A549 (cell line): Measurements from ENCODE around the gene GPD2. TPM values are rescaled to one million over a fixed set of nuclear protein-coding genes. Genes with fewer than 3 reads are reported as not detected.

Source experiments
- ATAC-seq, 2 experiments: fragments of 200-7000 bp in 1 of 2; fragments of >200 bp in 1 of 2; cut with Nextera tagmentation in 1 of 2; cut with Tn5 transposase in 1 of 2; 3 replicates each; pipeline versions ENCODE4 v1.8.0 to v1.9.1; 2018 to 2020; ENCODE audit warnings: mild to moderate bottlenecking in 1 of 2, moderate library complexity in 1 of 2
- CTCF ChIA-PET: fragments of 300-600 bp; sonication (Branson Sonifier 250); formaldehyde crosslinking; extraction: SDS; loops from one replicate; lab custom pipeline; 2021; ENCODE audit warnings: antibody characterized with exemption, inconsistent platforms; lab: Yijun Ruan, JAX
- POLR2A ChIA-PET: fragments of 350-600 bp; formaldehyde crosslinking; extraction: SDS; loops from one replicate; lab custom pipeline; 2021; ENCODE audit warnings: antibody characterized with exemption, inconsistent platforms; lab: Yijun Ruan, JAX
- DNase-seq, 2 experiments: peaks; one replicate each; pipeline versions ENCODE4 v3.0.0 to v3.0.0-alpha.2; 2011 to 2016; ENCODE audit warnings: low read depth in 1 of 2, low spot score in 1 of 2
- FAIRE-seq: peaks from 2 replicates; lab custom pipeline; 2011; peaks lifted over from hg19 to GRCh38; lab: Jason Lieb, UNC
- H3K27ac ChIP-seq, 2 experiments: fragments of >200 bp; sonication (Bioruptor Twin); formaldehyde crosslinking; 3 replicates each; pipeline ENCODE4 v1.5.1; 2016 to 2017
- H3K4me1 ChIP-seq: fragments of >200 bp; sonication (Bioruptor Twin); formaldehyde crosslinking; 3 replicates; pipeline ENCODE4 v1.6.1; 2016
- H3K4me2 ChIP-seq: fragments of >200 bp; sonication (Bioruptor Twin); formaldehyde crosslinking; 3 replicates; pipeline ENCODE4 v1.6.1; 2016
- H3K4me3 ChIP-seq: fragments of >200 bp; sonication (Bioruptor Twin); formaldehyde crosslinking; 3 replicates; pipeline ENCODE4 v1.5.1; 2016
- H3K9me3 ChIP-seq: fragments of >200 bp; sonication (Bioruptor Twin); formaldehyde crosslinking; 3 replicates; pipeline ENCODE4 v1.6.1; 2016
- CBX8 ChIP-seq: fragments of 200-600 bp; sonication (generic); IDR thresholded peaks from 2 replicates; pipeline ENCODE4 v1.6.1; 2016
- CHD2 ChIP-seq: fragments of 150-350 bp; IDR thresholded peaks from 2 replicates; pipeline ENCODE4 v1.6.1; 2014; ENCODE audit warnings: low read length; ENCODE audit not compliant: partially characterized antibody
- EHF ChIP-seq: fragments of 250-450 bp; sonication (Bioruptor Pico); IDR thresholded peaks from 2 replicates; pipeline ENCODE4 v1.5.0; 2020; ENCODE audit warnings: mild to moderate bottlenecking
- ESRRA ChIP-seq: fragments of 150-350 bp; IDR thresholded peaks from 2 replicates; pipeline ENCODE4 v1.6.1; 2014; ENCODE audit warnings: mild to moderate bottlenecking, low read length, borderline replicate concordance
- FOSL2 ChIP-seq, 2 experiments: fragments of 450-650 bp in 1 of 2; fragments of >200 bp in 1 of 2; sonication (Bioruptor Twin) in 1 of 2; formaldehyde crosslinking; IDR thresholded peaks; 2 replicates each; pipeline versions ENCODE4 v1.5.0 to v1.6.1; 2016 to 2020; ENCODE audit warnings: mild to moderate bottlenecking in 1 of 2, moderate library complexity in 1 of 2
- HDAC2 ChIP-seq: fragments of 200-600 bp; sonication (generic); IDR thresholded peaks from 2 replicates; pipeline ENCODE4 v1.6.1; 2016
- HES2 ChIP-seq: fragments of >200 bp; sonication (Bioruptor Twin); formaldehyde crosslinking; IDR thresholded peaks from 2 replicates; pipeline ENCODE4 v1.6.1; 2016
- JUNB ChIP-seq: fragments of >200 bp; sonication (Bioruptor Twin); formaldehyde crosslinking; IDR thresholded peaks from 2 replicates; pipeline ENCODE4 v1.6.1; 2016
- MAFK ChIP-seq: fragments of 450-650 bp; IDR thresholded peaks from 2 replicates; pipeline ENCODE4 v1.6.1; 2014; ENCODE audit not compliant: partially characterized antibody
- NR3C1 ChIP-seq: fragments of >200 bp; sonication (Bioruptor Twin); formaldehyde crosslinking; IDR thresholded peaks from 3 replicates; pipeline ENCODE4 v1.6.1; 2017
- PBX3 ChIP-seq: IDR thresholded peaks from 2 replicates; pipeline ENCODE4 v1.6.1; 2012
- RFX5 ChIP-seq: fragments of 450-650 bp; IDR thresholded peaks from 2 replicates; pipeline ENCODE4 v1.7.1; 2014; ENCODE audit warnings: antibody characterized with exemption, mild to moderate bottlenecking, moderate library complexity
- RNF2 ChIP-seq: fragments of 200-600 bp; sonication (generic); IDR thresholded peaks from 2 replicates; pipeline ENCODE4 v1.6.1; 2016; ENCODE audit warnings: low read depth, mild to moderate bottlenecking, antibody characterized with exemption, moderate library complexity, borderline replicate concordance
- SREBF2 ChIP-seq: fragments of 450-650 bp; IDR thresholded peaks from 2 replicates; pipeline ENCODE4 v1.6.1; 2014; ENCODE audit warnings: mild to moderate bottlenecking, moderate library complexity
- TP53 ChIP-seq: fragments of 250-450 bp; sonication (Bioruptor Pico); IDR thresholded peaks from 2 replicates; pipeline ENCODE4 v1.5.0; 2021; ENCODE audit warnings: mild to moderate bottlenecking, moderate library complexity
- WGBS: methylation state at CpG from one replicate; pipeline ENCODE4 v1.1.6; 2017; ENCODE audit errors: missing lambda C conversion rate; 5-methylcytosine and 5-hydroxymethylcytosine counted together
- polyA plus RNA-seq, 4 experiments: library from polyadenylated mRNA; depleted of rRNA in 3 of 4; stranded (reverse); fragments of >200 nt; fragmentation: RNase III in 1 of 4; extraction: RNeasy Plus Mini Kit Qiagen cat#74134 plus additional on column Dnase treatment in 1 of 4; gene quantifications; 2 replicates in 3 of 4; 3 replicates in 1 of 4; pipeline ENCODE4 v1.2.3, GENCODE V29; 2011 to 2017
- TF ChIP-seq, protein P1 (sequence below): fragments of >200 bp; sonication (Bioruptor Twin); formaldehyde crosslinking; IDR thresholded peaks from 3 replicates; pipeline ENCODE4 v1.5.1; 2016
- TF ChIP-seq, protein P2 (sequence below): fragments of 450-650 bp; IDR thresholded peaks from 2 replicates; pipeline ENCODE4 v1.6.1; 2014; ENCODE audit warnings: antibody characterized with exemption
- TF ChIP-seq, protein P3 (sequence below): fragments of 250-450 bp; sonication (Bioruptor Pico); IDR thresholded peaks from 2 replicates; pipeline ENCODE4 v1.5.0; 2021; ENCODE audit warnings: mild to moderate bottlenecking, moderate library complexity, borderline replicate concordance
- TF ChIP-seq, protein P4 (sequence below): fragments of >200 bp; sonication (Bioruptor Twin); formaldehyde crosslinking; IDR thresholded peaks from 3 replicates; pipeline ENCODE4 v1.6.1; 2016
- TF ChIP-seq, protein P5 (sequence below): IDR thresholded peaks from 2 replicates; pipeline ENCODE4 v1.6.1; 2012

GPD2 gene
- polyA plus RNA-seq, 2 of the 4 experiments (the other 2 are of a cell fraction): 26.6 to 39.6 TPM

DNA sequence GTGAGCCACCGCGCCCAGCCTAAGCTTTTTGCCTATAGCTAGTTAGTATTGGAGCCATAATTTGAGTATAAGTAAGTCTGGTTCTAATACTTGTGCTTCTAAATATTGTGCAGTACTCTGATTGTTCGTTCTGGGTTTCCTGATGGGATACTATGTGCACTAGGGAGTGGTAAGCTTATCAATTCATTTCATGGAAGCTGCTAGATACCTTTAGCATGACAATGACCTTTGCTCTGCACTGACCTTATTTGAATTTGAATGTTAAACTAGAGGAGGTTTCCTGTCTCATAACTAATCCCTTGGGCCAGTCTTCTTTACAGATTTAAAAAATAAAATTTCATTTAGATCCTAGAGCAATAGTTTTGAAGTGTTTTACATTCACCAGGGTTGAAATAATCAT, 125.1 kb downstream of the GPD2 start:
- no peak for FAIRE-seq
- H3K4me2 ChIP-seq: no peak overlapping the region
- no peak for ATAC-seq
- H3K27ac ChIP-seq: no peak overlapping the region
- POLR2A ChIA-PET: no interaction called here
- CTCF ChIA-PET: no interaction called here
- no peak for TF ChIP-seq FOSL2 (IDR thresholded peaks at IDR 0.05)
- no peak for TF ChIP-seq FOSL2 (CRISPR knock-in tag; IDR thresholded peaks at IDR 0.05)
- TF ChIP-seq ESRRA: no peak
- TF ChIP-seq, protein P1, sequence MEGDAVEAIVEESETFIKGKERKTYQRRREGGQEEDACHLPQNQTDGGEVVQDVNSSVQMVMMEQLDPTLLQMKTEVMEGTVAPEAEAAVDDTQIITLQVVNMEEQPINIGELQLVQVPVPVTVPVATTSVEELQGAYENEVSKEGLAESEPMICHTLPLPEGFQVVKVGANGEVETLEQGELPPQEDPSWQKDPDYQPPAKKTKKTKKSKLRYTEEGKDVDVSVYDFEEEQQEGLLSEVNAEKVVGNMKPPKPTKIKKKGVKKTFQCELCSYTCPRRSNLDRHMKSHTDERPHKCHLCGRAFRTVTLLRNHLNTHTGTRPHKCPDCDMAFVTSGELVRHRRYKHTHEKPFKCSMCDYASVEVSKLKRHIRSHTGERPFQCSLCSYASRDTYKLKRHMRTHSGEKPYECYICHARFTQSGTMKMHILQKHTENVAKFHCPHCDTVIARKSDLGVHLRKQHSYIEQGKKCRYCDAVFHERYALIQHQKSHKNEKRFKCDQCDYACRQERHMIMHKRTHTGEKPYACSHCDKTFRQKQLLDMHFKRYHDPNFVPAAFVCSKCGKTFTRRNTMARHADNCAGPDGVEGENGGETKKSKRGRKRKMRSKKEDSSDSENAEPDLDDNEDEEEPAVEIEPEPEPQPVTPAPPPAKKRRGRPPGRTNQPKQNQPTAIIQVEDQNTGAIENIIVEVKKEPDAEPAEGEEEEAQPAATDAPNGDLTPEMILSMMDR: no peak
- TF ChIP-seq EHF (CRISPR knock-in tag): no peak
- TF ChIP-seq CBX8: no peak
- TF ChIP-seq RNF2: no peak
- TF ChIP-seq, all 56 proteins: peak for 0
- no peaks in the 10 kb centered on the region for H3K4me1 ChIP-seq
- no peaks in the 10 kb centered on the region for H3K9me3 ChIP-seq
- 93% methylated on average over 3 of the region's 3 CpGs for WGBS
- DNase-seq: no peak
- H3K4me3 ChIP-seq: no peak overlapping the region

GRCh38 chr2:156562124-156562523, 125.9 kb downstream of the GPD2 start:
- TF ChIP-seq RNF2 (no peak), HDAC2 (no peak), MAFK (no peak), CHD2 (no peak), ESRRA (no peak), PBX3 (no peak), JUNB (no peak), TP53 (CRISPR knock-in tag) (no peak), RFX5 (no peak), HES2 (no peak), NR3C1 (no peak), SREBF2 (no peak)
- TF ChIP-seq, protein P1: no peak
- TF ChIP-seq, protein P2, sequence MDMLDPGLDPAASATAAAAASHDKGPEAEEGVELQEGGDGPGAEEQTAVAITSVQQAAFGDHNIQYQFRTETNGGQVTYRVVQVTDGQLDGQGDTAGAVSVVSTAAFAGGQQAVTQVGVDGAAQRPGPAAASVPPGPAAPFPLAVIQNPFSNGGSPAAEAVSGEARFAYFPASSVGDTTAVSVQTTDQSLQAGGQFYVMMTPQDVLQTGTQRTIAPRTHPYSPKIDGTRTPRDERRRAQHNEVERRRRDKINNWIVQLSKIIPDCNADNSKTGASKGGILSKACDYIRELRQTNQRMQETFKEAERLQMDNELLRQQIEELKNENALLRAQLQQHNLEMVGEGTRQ: no peak
- TF ChIP-seq, protein P3, sequence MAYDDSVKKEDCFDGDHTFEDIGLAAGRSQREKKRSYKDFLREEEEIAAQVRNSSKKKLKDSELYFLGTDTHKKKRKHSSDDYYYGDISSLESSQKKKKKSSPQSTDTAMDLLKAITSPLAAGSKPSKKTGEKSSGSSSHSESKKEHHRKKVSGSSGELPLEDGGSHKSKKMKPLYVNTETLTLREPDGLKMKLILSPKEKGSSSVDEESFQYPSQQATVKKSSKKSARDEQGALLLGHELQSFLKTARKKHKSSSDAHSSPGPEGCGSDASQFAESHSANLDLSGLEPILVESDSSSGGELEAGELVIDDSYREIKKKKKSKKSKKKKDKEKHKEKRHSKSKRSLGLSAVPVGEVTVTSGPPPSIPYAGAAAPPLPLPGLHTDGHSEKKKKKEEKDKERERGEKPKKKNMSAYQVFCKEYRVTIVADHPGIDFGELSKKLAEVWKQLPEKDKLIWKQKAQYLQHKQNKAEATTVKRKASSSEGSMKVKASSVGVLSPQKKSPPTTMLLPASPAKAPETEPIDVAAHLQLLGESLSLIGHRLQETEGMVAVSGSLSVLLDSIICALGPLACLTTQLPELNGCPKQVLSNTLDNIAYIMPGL (CRISPR knock-in tag): no peak
- TF ChIP-seq, protein P4, sequence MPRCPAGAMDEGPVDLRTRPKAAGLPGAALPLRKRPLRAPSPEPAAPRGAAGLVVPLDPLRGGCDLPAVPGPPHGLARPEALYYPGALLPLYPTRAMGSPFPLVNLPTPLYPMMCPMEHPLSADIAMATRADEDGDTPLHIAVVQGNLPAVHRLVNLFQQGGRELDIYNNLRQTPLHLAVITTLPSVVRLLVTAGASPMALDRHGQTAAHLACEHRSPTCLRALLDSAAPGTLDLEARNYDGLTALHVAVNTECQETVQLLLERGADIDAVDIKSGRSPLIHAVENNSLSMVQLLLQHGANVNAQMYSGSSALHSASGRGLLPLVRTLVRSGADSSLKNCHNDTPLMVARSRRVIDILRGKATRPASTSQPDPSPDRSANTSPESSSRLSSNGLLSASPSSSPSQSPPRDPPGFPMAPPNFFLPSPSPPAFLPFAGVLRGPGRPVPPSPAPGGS: no peak
- TF ChIP-seq, protein P5, sequence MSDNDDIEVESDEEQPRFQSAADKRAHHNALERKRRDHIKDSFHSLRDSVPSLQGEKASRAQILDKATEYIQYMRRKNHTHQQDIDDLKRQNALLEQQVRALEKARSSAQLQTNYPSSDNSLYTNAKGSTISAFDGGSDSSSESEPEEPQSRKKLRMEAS: no peak
- CTCF ChIA-PET: no interaction called here
- Histone ChIP-seq H3K4me2 (no peak overlapping the region), H3K4me3 (no peak overlapping the region), H3K4me1 (no peaks in the 10 kb centered on the region), H3K9me3 (no peaks in the 10 kb centered on the region), H3K27ac (no peak overlapping the region)
- DNase-seq (no peak), FAIRE-seq (no peak), ATAC-seq (no peak)
- POLR2A ChIA-PET: interaction anchor here (1.0 kb wide), 1 partner anchor 227 kb away, joined by 3 read pairs; no protein-coding TSS in a partner anchor
- WGBS: 86% methylated on average over 1 of the region's 1 CpG
